Endothelial cell of umbilical vein (primary cell): ENCODE results near the gene TMEM92. TPM values are rescaled to one million over a fixed set of nuclear protein-coding genes. Genes with fewer than 3 reads are reported as not detected.

ENCODE experiments used
- BruUV-seq: library from RNA; stranded (reverse); fragments of 400-500 nt; replicated peaks from 2 replicates; lab custom pipeline; 2021; lab: Mats Ljungman, UMichigan
- CTCF ChIA-PET: fragments of 300-600, 350-600 bp; sonication (Branson Sonifier 250); formaldehyde crosslinking; loops from one replicate; lab custom pipeline; 2021; ENCODE audit warnings: antibody characterized with exemption, inconsistent platforms; lab: Charles Lee
- POLR2A ChIA-PET: fragments of 300-600, 350-600 bp; sonication (Branson Sonifier 250); formaldehyde crosslinking; loops from one replicate; lab custom pipeline; 2021; ENCODE audit warnings: antibody characterized with exemption, inconsistent platforms; lab: Charles Lee
- DNase-seq: peaks from one replicate; pipeline ENCODE4 v3.0.0-alpha.2; 2011; ENCODE audit warnings: low read depth, low spot score
- FAIRE-seq: peaks from 2 replicates; lab custom pipeline; 2011; peaks lifted over from hg19 to GRCh38; lab: Jason Lieb, UNC
- H2AFZ ChIP-seq: 2 replicates; pipeline ENCODE4 v1.6.0; 2012; ENCODE audit warnings: low read depth, low read length, control low read depth, inconsistent platforms
- H3K27ac ChIP-seq: 2 replicates; pipeline ENCODE4 v1.5.1; 2011; ENCODE audit warnings: low read depth, mild to moderate bottlenecking, control low read depth, low read length, moderate library complexity; ENCODE audit not compliant: insufficient read depth
- H3K27me3 ChIP-seq, 2 experiments: 2 replicates each; pipeline versions ENCODE4 v1.6.0 to v1.6.1; 2011; ENCODE audit warnings: low read length in 2 of 2, mixed read lengths in 1 of 2; ENCODE audit not compliant: control insufficient read depth in 2 of 2, insufficient read depth in 2 of 2
- H3K36me3 ChIP-seq, 2 experiments: 2 replicates in 1 of 2; 3 replicates in 1 of 2; pipeline ENCODE4 v1.5.1; 2011; ENCODE audit warnings: low read length in 2 of 2, mild to moderate bottlenecking in 1 of 2, moderate library complexity in 1 of 2; ENCODE audit not compliant: control insufficient read depth in 2 of 2, insufficient read depth in 2 of 2; ENCODE audit errors: extremely low read depth in 1 of 2
- H3K4me1 ChIP-seq: 3 replicates; pipeline ENCODE4 v1.5.1; 2011; ENCODE audit warnings: mild to moderate bottlenecking, low read length; ENCODE audit not compliant: control insufficient read depth, insufficient read depth; ENCODE audit errors: extremely low read depth
- H3K4me2 ChIP-seq: 2 replicates; pipeline ENCODE4 v1.6.1; 2011; ENCODE audit warnings: low read length, control low read depth, mixed read lengths; ENCODE audit not compliant: insufficient read depth
- H3K4me3 ChIP-seq, 3 experiments: fragments of 200-600 bp in 1 of 3; sonication (generic), shearing (Covaris generic) in 1 of 3; replicated peaks in 1 of 3; 2 replicates each; pipeline ENCODE4 v1.5.1; 2011 to 2016; ENCODE audit warnings: control low read depth in 3 of 3, low read length in 3 of 3, mild to moderate bottlenecking in 2 of 3, inconsistent platforms in 1 of 3, low read depth in 1 of 3, moderate library complexity in 1 of 3; ENCODE audit not compliant: insufficient read depth in 1 of 3
- H3K79me2 ChIP-seq: 2 replicates; pipeline ENCODE4 v1.6.0; 2012; ENCODE audit warnings: low read length, inconsistent platforms; ENCODE audit not compliant: control insufficient read depth, insufficient read depth
- H3K9ac ChIP-seq: replicated peaks from 2 replicates; pipeline ENCODE3; 2011; ENCODE audit warnings: low read length, control low read depth; ENCODE audit not compliant: insufficient read depth; ENCODE audit errors: extremely low read depth
- H3K9me1 ChIP-seq: replicated peaks from 3 replicates; pipeline ENCODE4 v1.6.0; 2011; ENCODE audit warnings: mild to moderate bottlenecking, low read length; ENCODE audit not compliant: control insufficient read depth, insufficient read depth; ENCODE audit errors: extremely low read depth
- H3K9me3 ChIP-seq: replicated peaks from 2 replicates; pipeline ENCODE4 v1.5.1; 2012; ENCODE audit warnings: low read length, inconsistent platforms; ENCODE audit not compliant: control insufficient read depth, insufficient read depth
- H4K20me1 ChIP-seq: replicated peaks from 2 replicates; pipeline ENCODE3; 2011; ENCODE audit warnings: mild to moderate bottlenecking, low read length; ENCODE audit not compliant: control insufficient read depth, insufficient read depth; ENCODE audit errors: extremely low read depth
- FOS ChIP-seq: IDR thresholded peaks from 2 replicates; pipeline ENCODE4 v1.6.1; 2011; ENCODE audit warnings: mild to moderate bottlenecking, low read length, moderate library complexity, borderline replicate concordance; ENCODE audit not compliant: insufficient read depth
- JUN ChIP-seq: IDR thresholded peaks from 2 replicates; pipeline ENCODE4 v1.6.1; 2011; ENCODE audit warnings: borderline replicate concordance, low read depth; ENCODE audit not compliant: insufficient read length, insufficient read depth
- MYC ChIP-seq: IDR thresholded peaks from one replicate; pipeline ENCODE4 v1.6.1; 2011; ENCODE audit warnings: mild to moderate bottlenecking, low read depth, low read length
- POLR2A ChIP-seq: IDR thresholded peaks from 2 replicates; pipeline ENCODE4 v1.6.1; 2012; ENCODE audit warnings: low read depth, mild to moderate bottlenecking, control low read depth, low read length
- POLR2AphosphoS5 ChIP-seq: IDR thresholded peaks from 2 replicates; pipeline ENCODE4 v1.6.1; 2012; ENCODE audit warnings: low read depth, mild to moderate bottlenecking, control low read depth, low read length, moderate library complexity; ENCODE audit not compliant: insufficient read depth
- dilution Hi-C: fragments of 300-500 bp; cut with MboI; formaldehyde crosslinking; loops from one replicate; pipeline ENCODE4 v1.15.0; 2019; ENCODE audit warnings: low sequenced_read_pairs; ENCODE audit not compliant: extremely low pct_ligation_motif_present
- intact Hi-C: fragments of 100-400 bp; cut with micrococcal nuclease; formaldehyde crosslinking; loops from one replicate; pipeline ENCODE4 v1.10.0; 2022
- polyA plus RNA-seq, 4 experiments: library from polyadenylated mRNA; depleted of rRNA in 3 of 4; stranded (reverse) in 3 of 4; unstranded in 1 of 4; fragments of >200 nt; gene quantifications; 2 replicates each; pipeline versions ENCODE4 v1.2.1 to v1.2.3, GENCODE V29; 2011 to 2012; ENCODE audit warnings: missing spikeins in 1 of 4
- total RNA-seq: library from RNA; stranded (reverse); gene quantifications from 2 replicates; pipeline ENCODE4 v1.2.3, GENCODE V29; 2021
- TF ChIP-seq, protein P1 (sequence below), 2 donors: IDR thresholded peaks; 1 replicate in 1 of 2; 2 replicates in 1 of 2; pipeline ENCODE4 v1.5.1; 2011; ENCODE audit warnings: low read length in 2 of 2, mild to moderate bottlenecking in 2 of 2, moderate library complexity in 2 of 2, control low read depth in 1 of 2, inconsistent platforms in 1 of 2, low read depth in 1 of 2; ENCODE audit not compliant: insufficient read depth in 1 of 2; ENCODE audit errors: extremely low read depth in 1 of 2

Gene TMEM92
- total and polyA plus RNA-seq, 2 donors (not counting 3 experiments of a cell fraction or from before 2014, with no cell fraction given) = 0.03 TPM; not detected in 1

GRCh38 chr17:50279639-50280038, 5.4 kb downstream of the TMEM92 start:
- ChIA-PET CTCF (interaction anchor here (0.6 to 3.5 kb wide), 3 partner anchors 11 to 110 kb away, joined by 3 to 16 read pairs (median 6); no protein-coding TSS in a partner anchor), POLR2A (no interaction called here)
- H2AFZ ChIP-seq = no peak overlapping the region
- intact Hi-C loops = no loop called here
- FAIRE-seq = no peak
- H3K27ac ChIP-seq = no peak overlapping the region
- H3K36me3 ChIP-seq = no peaks in the 10 kb centered on the region
- peaks cover 7% of the 10 kb centered on the region for H3K4me1 ChIP-seq
- no peak for DNase-seq
- peaks cover 0 to 3% of the 10 kb centered on the region in 2 experiments for H3K27me3 ChIP-seq
- H3K9me3 ChIP-seq = no peaks in the 10 kb centered on the region
- dilution Hi-C loops = no loop called here
- H3K9ac ChIP-seq = no peak overlapping the region
- BruUV-seq = no TSS peak
- TF ChIP-seq FOS (no peak), MYC (no peak), POLR2A (no peak), POLR2AphosphoS5 (no peak), JUN (no peak)
- TF ChIP-seq, protein P1, sequence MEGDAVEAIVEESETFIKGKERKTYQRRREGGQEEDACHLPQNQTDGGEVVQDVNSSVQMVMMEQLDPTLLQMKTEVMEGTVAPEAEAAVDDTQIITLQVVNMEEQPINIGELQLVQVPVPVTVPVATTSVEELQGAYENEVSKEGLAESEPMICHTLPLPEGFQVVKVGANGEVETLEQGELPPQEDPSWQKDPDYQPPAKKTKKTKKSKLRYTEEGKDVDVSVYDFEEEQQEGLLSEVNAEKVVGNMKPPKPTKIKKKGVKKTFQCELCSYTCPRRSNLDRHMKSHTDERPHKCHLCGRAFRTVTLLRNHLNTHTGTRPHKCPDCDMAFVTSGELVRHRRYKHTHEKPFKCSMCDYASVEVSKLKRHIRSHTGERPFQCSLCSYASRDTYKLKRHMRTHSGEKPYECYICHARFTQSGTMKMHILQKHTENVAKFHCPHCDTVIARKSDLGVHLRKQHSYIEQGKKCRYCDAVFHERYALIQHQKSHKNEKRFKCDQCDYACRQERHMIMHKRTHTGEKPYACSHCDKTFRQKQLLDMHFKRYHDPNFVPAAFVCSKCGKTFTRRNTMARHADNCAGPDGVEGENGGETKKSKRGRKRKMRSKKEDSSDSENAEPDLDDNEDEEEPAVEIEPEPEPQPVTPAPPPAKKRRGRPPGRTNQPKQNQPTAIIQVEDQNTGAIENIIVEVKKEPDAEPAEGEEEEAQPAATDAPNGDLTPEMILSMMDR (IDR thresholded peaks at IDR 0.05; ENCODE audit: extremely low read depth in 1 of 2, insufficient read depth in 1 of 2, low read depth in 1 of 2, low read length in 2 of 2) = no peak
- no peaks in the 10 kb centered on the region for H4K20me1 ChIP-seq
- no peak overlapping the region for H3K4me3 ChIP-seq
- no peak overlapping the region for H3K4me2 ChIP-seq
- no peaks in the 10 kb centered on the region for H3K79me2 ChIP-seq
- no peaks in the 10 kb centered on the region for H3K9me1 ChIP-seq

DNA sequence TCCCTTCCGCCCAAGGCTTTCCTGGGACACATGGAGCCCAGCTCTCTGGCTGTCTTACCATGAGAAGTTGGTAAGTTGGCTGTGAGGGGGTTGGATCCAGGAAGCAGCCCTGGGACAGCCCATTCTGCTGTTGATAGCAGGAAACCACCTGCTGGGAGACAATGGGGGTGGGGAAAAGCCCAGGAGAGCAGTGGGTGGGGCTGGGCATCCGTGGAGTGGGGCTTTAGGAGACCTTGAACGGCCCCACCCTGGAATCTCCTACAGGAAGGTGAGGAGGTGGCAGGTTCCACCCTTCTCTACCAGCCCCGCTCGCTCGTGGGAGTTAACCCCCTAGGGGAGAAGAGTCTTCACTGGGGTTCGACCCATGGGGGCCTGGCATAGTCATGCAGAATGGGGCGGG, 5.8 kb downstream of the TMEM92 start:
- no peaks in the 10 kb centered on the region for H3K36me3 ChIP-seq
- dilution Hi-C loops = no loop called here
- FAIRE-seq (no peak), DNase-seq (no peak)
- no peaks in the 10 kb centered on the region for H4K20me1 ChIP-seq
- H3K79me2 ChIP-seq = no peaks in the 10 kb centered on the region
- no peaks in the 10 kb centered on the region for H3K9me3 ChIP-seq
- H3K9me1 ChIP-seq = no peaks in the 10 kb centered on the region
- POLR2A ChIA-PET = no interaction called here
- TF ChIP-seq JUN = no peak
- no peak overlapping the region for H3K9ac ChIP-seq
- peaks cover 0 to 2% of the 10 kb centered on the region in 2 experiments for H3K27me3 ChIP-seq
- H3K4me3 ChIP-seq = no peak overlapping the region
- CTCF ChIA-PET = interaction anchor here (1.4 to 3.5 kb wide), 2 partner anchors 11 to 80 kb away, joined by 6 to 16 read pairs; no protein-coding TSS in a partner anchor
- intact Hi-C loops = no loop called here
- H3K4me1 ChIP-seq = peaks cover 7% of the 10 kb centered on the region
- BruUV-seq = no TSS peak
- H3K4me2 ChIP-seq = no peak overlapping the region
- H3K27ac ChIP-seq = no peak overlapping the region
- H2AFZ ChIP-seq = no peak overlapping the region
